HG03565 (cell line): ENCODE data around the gene DNAH2.
A peak's percentile ranks its signal among the peaks of the same experiment; 100 is the strongest.

ENCODE experiments used
- ATAC-seq: cut with Tn5 transposase; IDR thresholded peaks from one replicate; pipeline ENCODE4 v1.9.1; 2021; ENCODE audit warnings: mild to moderate bottlenecking, moderate library complexity; ENCODE audit not compliant: unreplicated experiment

DNAH2 gene, protein sequence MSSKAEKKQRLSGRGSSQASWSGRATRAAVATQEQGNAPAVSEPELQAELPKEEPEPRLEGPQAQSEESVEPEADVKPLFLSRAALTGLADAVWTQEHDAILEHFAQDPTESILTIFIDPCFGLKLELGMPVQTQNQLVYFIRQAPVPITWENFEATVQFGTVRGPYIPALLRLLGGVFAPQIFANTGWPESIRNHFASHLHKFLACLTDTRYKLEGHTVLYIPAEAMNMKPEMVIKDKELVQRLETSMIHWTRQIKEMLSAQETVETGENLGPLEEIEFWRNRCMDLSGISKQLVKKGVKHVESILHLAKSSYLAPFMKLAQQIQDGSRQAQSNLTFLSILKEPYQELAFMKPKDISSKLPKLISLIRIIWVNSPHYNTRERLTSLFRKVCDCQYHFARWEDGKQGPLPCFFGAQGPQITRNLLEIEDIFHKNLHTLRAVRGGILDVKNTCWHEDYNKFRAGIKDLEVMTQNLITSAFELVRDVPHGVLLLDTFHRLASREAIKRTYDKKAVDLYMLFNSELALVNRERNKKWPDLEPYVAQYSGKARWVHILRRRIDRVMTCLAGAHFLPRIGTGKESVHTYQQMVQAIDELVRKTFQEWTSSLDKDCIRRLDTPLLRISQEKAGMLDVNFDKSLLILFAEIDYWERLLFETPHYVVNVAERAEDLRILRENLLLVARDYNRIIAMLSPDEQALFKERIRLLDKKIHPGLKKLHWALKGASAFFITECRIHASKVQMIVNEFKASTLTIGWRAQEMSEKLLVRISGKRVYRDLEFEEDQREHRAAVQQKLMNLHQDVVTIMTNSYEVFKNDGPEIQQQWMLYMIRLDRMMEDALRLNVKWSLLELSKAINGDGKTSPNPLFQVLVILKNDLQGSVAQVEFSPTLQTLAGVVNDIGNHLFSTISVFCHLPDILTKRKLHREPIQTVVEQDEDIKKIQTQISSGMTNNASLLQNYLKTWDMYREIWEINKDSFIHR (N-terminal part only)

DNA sequence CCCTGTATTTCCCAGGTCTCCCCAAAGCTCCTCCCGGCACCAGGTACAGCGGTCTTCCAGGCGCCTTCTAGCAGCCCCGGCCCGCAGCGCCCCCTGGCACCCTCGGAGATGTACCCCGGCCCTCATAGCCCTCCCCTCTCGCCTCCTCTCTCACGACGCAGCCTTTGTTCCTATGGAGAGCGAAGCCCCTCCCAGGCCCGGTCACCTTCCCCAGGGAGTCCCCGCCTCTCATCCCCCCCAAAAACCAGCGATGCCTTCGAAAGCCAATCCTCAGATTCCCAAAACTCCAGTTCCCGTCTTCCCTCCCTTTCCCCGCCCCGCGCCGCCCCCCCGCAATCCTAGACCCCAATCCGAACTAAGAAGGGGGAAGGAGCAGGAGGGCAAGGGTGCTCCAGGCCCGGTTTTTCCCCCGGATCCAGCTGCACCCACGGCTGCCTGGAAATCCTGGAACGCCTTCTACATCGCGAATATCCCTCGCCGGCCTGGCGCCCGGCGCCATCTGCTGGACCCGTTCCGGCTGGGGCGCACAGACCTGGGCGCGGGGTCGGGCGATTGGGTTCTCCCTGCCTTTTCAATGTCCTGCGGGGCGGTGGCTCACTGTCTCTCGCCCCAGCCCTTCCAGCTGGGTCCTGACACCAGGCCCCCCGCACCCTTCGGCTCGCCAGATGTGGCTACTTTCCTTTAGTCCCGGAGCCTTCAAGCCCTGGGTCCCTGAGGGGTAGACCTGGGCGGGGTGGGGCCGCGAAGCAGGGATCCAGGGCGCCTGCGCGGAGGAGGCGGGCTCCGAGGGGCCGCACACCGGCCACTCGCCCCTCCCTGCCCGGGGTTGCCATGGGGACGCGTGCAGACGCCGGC is at the start of gene DNAH2:
DNAH2 (plus strand) TSS at position 844 of the 855 bp plus-strand sequence. CDS start 1,991 bp downstream, outside the sequence.
- ATAC-seq: no peak

DNA sequence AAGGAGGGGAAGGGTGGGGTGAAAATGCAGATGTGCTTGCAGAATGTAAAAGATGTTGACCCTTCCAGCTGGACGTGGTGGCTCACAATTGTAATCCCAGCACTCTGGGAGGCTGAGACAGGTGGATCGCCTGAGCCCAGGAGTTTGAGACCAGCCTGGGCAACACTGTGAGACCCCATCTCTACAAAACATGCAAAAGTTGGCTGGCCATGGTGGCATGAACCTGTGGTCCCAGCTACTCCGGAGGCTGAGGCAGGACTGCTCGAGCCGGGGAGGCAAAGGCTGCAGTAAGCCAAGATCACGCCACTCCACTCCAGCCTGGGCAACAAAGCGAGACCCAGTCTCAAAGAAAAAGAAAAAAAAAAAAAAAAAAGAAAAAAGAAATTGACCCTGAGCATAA is 49.1 kb upstream of the DNAH2 start:
- no peak for ATAC-seq

DNA sequence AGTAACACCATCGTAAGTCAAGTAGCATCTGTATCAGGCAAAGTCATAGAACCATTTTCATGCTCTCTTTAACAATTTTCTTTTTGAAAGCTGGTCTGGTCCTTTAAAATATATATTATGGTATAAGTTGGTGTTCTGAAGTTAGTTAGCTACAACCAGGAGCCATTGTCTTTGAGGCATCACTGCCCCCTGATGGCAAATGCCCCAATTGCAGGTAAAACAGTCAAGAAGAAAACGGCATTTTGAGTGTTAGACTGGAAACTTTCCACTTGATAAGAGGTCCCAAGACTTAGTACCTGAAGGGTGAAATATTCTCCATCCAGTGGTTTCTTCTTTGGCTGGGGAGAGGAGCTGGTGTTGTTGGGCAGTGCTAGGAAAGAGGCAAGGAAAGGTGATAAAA is 44.3 kb upstream of the DNAH2 start:
- ATAC-seq: no peak

DNA sequence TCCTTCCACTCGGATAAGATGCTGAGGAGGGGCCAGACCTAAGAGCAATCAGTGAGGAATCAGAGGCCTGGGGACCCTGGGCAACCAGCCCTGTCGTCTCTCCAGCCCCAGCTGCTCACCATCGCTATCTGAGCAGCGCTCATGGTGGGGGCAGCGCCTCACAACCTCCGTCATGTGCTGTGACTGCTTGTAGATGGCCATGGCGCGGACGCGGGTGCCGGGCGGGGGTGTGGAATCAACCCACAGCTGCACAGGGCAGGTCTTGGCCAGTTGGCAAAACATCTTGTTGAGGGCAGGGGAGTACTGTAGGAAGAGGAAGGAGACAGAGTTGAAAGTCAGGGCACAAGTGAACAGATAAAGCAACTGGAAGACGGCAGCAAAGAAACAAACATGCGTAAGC is 42.6 kb upstream of the DNAH2 start:
- ATAC-seq: no peak

DNA sequence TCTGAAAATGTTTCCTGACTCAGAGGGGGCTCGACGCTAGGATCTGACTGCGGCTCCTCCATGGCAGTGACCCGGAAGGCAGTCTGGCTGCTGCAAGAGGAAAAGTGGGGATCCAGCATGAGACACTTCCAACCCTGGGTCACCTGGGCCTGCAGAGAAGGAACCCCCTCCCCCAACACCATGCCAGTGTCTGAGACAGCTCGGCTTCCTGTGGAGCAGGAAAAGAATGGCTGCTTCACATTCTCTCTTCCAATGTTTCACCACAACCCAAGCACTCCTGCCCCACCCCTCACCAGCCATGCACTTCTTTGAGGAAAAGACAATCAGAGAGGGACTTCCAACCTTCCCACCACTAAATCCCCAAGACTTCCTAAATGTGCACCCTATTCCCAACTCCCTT is 41.0 kb upstream of the DNAH2 start:
- no peak for ATAC-seq

DNA sequence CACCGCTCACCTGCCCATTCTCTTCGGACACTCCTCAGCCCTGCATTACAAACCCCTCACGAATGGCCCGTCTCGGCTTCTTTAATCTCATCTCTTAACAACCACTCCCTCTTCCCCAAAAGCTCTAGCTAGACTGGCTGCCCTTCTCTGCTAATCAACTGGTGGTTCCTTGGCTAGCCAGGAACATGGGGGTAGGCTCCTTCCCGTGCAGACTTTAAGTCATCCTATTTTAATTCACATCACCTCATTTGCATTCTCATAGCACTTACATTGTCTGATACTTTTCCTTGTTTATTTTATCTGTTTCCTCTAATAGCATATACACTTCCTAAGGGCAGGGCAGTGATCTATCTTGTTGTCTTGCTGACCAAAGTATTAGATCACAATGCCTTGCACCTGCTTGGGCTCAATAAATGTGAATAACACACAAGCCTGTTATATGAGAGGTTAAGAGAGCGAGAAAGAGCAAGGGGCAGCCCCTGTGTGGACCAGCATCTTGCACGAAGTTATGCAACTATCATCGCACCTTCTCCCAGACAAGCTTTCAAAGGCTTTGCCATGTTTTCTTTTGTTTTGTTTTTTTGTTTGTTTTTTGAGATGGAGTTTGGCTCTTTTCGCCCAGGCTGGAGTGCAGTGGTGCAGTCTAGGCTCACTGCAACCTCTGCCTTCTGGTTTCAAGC is 40.0 kb upstream of the DNAH2 start:
- ATAC-seq: no peak

DNA sequence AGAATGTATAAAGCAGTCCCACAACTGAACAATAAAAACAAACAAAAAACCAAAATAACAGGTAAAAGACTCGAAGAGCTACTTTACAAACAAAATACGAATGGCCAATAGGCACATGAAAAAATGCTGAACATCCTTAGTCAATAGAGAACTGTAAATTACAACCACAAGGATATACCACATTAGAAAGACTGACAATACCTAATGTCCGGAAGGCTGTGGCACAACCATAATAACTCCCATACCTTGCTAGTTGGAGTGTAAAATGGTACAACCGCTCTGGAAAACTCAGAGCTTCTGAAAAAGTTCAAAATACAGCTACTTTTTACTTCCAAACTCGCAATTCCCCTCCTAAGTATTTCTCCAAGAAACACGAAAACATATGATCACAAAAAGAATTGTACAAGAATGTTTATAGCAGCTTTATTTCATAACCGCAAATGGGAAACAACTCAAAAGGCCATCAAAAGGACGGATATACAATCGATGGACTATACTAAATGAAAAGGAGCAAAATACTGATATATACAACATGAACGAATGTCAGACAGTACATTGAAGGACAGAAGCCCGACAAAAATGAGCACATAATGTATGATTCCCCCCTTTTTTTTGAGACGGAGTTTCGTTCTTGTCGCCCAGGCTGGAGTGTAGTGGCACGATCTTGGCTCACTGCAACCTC is 32.6 kb upstream of the DNAH2 start:
- ATAC-seq: no peak

DNA sequence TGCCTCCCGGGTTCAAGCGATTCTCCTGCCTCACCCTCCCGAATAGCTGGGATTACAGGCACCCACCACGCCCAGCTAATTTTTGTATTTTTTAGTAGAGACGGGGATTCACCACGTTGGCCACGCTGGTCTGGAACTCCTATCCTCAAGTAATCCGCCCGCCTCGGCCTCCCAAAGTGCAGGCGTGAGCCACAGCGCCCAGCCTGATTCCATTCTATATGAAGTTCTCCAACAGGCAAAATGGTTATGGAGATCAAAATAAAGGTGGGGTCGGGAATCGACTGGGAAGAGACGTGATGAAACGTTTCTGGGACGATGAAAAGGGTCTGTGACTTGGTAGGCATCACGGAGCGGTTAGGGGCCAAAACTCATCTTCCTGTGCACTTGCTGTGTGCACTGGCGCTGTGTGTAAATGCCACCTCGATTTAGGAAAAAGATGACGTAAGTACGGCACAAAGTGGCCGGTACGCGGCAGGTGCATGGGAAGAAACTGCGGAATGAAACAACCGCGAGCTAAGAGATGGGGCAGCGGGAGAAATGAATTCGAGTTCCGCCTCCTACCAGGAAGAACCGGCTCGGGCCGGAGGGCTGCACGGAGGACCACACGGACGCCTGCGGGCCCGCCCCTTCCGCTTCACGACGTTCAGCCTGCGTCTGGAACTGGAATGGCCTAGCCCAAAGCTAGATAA is 31.9 kb upstream of the DNAH2 start:
- ATAC-seq: peak; percentile 42

DNA sequence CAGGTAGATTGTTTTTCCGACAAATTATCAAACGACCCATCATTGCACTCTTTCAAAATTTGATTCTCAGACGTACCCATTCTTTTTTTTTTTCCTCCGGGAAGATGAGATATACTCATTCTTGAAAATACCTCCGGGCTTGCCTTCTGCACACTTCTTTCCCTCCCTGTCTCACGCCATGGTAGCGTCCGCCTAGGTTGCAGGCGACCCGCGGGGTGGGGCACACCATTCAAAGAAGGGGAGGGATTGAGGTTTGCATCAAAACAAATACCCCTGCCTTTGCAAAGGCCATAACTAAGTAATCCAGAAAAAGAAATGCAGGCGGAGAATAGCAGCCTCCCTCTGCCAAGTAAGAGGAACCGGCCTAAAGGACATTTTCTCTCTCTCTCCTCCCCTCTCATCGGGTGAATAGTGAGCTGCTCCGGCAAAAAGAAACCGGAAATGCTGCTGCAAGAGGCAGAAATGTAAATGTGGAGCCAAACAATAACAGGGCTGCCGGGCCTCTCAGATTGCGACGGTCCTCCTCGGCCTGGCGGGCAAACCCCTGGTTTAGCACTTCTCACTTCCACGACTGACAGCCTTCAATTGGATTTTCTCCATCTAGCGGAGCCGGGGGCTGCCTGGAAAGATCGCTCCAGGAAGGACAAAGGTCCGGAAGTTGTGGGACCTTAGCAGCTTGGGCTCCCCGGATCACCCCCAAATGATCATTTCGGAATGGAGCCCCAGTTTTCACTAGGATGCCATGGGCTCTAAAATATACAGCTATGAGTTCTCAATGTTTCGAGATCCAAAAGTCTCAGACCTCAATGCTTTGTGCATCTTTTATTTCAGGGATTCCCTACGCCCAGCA is 31.1 kb upstream of the DNAH2 start:
- ATAC-seq: peak; percentile 32

DNA sequence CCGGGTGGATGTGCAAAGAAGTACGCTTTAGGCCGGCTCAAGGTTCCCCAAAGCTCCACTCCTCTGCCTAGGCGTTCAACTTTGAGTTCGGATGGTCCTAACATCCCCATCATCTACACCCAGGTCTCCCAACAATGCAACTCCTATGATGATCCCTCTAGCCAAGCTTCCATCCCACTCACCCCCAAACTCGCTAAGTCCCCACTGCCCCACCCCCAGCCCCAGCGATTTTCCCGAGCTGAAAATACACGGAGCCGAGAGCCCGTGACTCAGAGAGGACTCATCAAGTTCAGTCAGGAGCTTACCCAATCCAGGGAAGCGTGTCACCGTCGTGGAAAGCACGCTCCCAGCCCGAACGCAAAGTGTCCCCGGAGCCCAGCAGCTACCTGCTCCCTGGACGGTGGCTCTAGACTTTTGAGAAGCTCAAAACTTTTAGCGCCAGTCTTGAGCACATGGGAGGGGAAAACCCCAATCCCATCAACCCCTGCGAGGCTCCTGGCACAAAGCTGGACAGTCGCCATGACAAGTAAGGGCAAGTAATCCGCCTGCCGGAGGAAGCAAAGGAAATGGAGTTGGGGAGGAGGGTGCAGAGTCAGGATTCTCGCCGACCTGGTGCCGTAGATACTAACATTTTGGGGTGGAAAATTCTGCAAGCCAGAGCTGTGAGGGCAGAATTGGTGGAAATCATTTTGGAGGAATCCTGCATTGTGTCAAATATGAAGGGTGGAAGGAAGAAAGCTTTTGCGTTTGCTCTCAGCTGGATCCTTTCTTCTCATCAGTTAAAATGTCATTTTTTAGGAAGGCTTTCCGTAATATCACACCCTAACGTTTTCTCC is 30.3 kb upstream of the DNAH2 start, which contains the start of gene TP53:
TP53 (minus strand) TSS at position 419 of the 836 bp plus-strand sequence. CDS start 10,896 bp downstream, outside the sequence.
- peak; percentile 30 for ATAC-seq

DNA sequence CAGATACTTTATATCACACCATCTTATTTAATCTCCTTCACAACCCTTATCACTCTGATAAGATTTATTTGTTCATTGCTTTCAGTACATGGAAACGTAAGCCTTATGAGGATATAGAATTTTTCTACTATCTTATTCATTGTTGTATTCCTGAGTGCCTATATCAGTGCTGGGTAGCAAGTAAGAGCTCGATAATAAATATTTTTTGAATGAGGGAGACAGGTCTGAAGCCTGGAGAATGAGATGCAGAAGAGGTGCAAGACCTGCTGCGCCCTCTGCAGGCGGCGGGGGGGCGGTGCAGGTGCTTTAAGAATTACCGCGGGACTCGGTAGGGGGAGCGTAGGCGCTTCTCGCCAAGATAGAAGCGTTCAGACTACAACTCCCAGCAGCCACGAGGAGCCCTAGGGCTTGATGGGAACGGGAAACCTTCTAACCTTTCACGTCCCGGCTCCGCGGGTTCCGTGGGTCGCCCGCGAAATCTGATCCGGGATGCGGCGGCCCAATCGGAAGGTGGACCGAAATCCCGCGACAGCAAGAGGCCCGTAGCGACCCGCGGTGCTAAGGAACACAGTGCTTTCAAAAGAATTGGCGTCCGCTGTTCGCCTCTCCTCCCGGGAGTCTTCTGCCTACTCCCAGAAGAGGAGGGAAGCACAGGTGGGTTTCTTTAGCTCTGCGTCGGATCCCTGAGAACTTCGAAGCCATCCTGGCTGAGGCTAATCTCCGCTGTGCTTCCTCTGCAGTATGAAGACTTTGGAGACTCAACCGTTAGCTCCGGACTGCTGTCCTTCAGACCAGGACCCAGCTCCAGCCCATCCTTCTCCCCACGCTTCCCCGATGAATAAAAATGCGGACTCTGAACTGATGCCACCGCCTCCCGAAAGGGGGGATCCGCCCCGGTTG is 29.4 kb upstream of the DNAH2 start, which contains the start of gene WRAP53:
WRAP53 (plus strand) TSS at position 570 of the 900 bp plus-strand sequence; CDS start at position 742, 172 bp downstream.
- ATAC-seq: peak; percentile 60

DNA sequence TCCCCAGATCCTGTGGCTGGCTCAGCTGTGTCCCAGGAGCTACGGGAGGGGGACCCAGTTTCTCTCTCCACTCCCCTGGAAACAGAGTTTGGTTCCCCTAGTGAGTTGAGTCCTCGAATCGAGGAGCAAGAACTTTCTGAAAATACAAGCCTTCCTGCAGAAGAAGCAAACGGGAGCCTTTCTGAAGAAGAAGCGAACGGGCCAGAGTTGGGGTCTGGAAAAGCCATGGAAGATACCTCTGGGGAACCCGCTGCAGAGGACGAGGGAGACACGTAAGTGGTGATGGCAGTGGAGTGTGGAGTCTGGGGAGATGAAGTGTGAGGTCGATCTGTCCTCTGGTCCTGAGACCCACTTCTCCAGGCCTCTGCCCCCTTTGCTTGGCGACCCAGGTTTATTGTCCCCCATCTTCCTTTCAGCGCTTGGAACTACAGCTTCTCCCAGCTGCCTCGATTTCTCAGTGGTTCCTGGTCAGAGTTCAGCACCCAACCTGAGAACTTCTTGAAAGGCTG is 28.7 kb upstream of the DNAH2 start:
- no peak for ATAC-seq

DNA sequence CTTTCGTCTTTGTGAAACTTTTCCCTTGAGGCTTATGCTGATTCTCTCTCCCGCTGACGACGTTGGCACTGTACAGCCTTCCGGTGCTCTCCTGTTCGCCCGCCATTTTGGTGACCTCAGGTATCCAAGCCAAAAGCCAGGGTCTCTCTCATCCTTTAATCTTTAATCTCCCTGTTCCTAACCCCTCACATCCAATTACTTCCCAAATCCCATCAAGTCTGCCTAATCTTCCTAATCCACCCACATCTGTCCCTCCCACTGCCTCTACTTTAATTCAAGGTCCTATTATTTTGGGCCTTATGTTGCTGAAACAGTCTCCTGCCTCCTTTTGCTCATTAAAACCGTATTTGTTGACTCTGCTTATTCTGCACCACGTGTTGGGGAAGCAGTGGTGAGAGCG is 22.0 kb upstream of the DNAH2 start:
- ATAC-seq: no peak

DNA sequence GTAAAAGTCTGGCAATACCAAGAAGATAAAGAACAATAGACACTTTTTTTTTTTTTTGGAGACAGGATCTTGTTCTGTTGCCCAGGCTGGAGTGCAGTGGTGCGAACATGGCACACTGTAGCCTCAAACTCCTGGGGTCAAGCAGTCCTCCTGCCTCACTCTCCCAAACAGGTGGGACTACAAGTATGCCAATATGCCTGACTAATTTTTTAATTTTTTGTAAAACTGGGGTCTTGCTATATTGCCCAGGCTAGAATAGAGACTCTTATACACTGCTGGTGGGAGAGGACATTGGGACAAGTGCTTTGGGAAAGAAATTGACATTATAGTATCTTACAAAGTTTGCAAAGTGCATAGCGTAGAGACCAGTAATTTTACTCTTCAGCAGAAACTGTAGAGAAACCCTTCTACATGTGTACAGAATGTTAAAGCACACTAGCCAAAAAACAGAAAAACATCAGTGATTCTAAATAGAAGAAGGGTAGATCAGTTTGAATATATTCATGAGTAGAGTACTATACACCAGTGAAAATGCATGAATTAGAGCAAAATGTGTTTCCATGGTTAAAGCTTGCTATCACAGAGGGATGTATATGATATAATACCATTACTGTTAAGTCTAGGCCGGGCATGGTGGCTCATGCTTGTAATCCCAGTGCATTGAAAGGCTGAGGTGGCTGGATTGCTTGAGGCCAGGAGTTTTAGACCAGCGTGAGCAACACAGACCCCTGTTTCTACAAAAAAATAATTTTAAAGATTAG is 19.5 kb upstream of the DNAH2 start:
- ATAC-seq: no peak

DNA sequence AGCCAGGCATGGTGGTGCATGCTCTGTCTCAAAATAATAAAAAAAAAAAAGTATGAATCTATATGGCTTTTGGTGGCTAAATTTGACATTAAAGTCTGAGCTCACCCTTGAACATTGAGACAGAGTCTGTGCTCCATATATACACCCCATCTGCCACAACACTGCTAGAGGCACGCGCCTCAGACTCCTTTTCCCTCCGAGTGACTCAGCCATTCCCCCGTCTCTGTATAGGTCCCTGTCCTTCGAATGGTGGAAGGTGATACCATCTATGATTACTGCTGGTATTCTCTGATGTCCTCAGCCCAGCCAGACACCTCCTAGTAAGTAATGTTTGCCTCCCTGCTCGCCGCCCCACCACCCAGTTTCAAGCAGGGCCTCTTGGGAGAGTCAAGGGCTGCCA is 17.0 kb upstream of the DNAH2 start:
- no peak for ATAC-seq
